Activated CD4-positive, alpha-beta T cell treated with anti-CD3 and anti-CD28 coated beads, Interleukin-2, amount 50 U/mL, for 4 hours (primary cell): ENCODE results near the gene LARP6.

ENCODE experiments used
- DNase-seq, 2 experiments: peaks; one replicate each; pipeline ENCODE4 v3.0.0-alpha.2; 2020

LARP6 gene

GRCh38 chr15:70793694-70794093 is 60.3 kb downstream of the LARP6 start:
- DNase-seq: no peak

- DNase-seq: no peak
These were observed 61.8 kb downstream of the LARP6 start for GRCh38 chr15:70792171-70792573.

GRCh38 chr15:70791259-70791658 is 62.7 kb downstream of the LARP6 start:
- no peak for DNase-seq

DNA sequence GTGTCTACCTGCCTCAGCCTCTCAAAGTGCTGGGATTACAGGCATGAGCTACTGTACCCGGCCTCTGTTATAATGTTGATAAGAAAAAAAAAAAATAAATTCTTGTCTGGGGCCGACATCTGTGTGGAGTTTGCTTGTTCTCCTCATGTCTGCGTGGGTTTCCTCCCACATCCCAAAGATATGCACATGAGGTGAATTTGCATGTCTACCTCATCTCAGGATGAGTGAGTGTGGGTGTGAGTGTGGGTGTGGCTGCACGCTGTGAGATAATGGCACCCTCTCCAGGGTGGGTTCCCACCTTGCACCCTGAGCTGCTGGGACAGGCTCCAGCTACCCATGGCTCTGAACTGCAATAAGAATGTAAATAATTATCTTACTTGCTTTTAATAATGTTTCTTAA is 64.7 kb downstream of the LARP6 start:
- DNase-seq: no peak

- no peak for DNase-seq
These were observed 65.6 kb downstream of the LARP6 start for GRCh38 chr15:70788114-70789049.

DNA sequence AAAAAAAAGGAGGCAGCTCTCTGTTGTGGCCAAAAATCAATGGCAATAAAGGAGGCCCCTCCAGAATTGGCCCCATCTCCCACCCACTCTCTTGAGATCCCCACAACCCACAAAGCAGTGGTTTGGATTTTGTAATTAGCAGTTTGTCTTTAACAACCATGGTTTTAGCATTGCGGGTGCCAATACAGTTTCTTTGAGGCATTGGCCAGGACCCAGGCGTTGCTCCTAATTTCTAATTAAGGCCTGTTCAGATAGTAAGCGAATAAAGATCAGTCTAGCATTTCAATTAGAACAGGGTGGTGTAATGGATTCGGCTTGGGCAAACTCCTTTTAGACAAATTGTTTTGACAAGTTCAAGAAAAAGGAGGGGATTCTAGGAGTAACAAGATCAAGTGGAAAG is 67.0 kb downstream of the LARP6 start:
- DNase-seq: no peak

GRCh38 chr15:70783610-70784022 is 70.3 kb downstream of the LARP6 start:
- no peak for DNase-seq

DNA sequence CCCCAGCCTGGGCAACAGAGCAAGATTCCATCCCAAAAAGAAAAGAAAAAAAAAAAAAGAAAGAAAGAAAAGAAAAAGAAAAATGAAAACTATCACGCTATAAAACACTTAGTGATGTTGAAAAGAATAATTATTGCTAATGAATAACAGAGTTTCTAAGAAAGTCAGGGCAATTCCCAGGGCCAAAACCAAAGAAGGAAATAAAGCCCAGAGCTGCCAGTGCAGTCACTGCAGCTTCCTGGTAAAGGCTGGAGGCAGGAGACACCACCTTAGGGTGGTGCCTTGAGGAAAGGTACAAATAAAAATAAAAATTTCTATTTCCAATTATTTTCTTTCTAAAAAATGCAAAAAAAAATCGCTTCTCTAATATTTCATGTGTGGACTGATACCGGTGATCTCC is 70.9 kb downstream of the LARP6 start:
- no peak for DNase-seq

- no peak for DNase-seq
These were observed 72.7 kb downstream of the LARP6 start for GRCh38 chr15:70781236-70781635.
